GM12878 (cell line): Measurements from ENCODE around the gene MPRIP. TPM values are rescaled to one million over a fixed set of nuclear protein-coding genes. Genes with fewer than 3 reads are reported as not detected.

Experiments used
- ATAC-seq: fragments of 200-7000 bp; cut with Tn5 transposase; 3 replicates; pipeline ENCODE4 v1.9.1; 2020; ENCODE audit warnings: mild to moderate bottlenecking, moderate library complexity
- BruUV-seq: library from RNA; stranded (reverse); fragments of 400-500 nt; replicated peaks from 2 replicates; lab custom pipeline; 2021; lab: Mats Ljungman, UMichigan
- CTCF ChIA-PET: fragments of 300-600 bp; sonication (Branson Sonifier 250); formaldehyde crosslinking; extraction: SDS; loops from one replicate; lab custom pipeline; 2021; ENCODE audit warnings: inconsistent platforms; lab: Yijun Ruan, JAX
- POLR2A ChIA-PET: fragments of 350-600 bp; formaldehyde crosslinking; extraction: SDS; loops from one replicate; lab custom pipeline; 2021; ENCODE audit warnings: inconsistent platforms; lab: Charles Lee
- RAD21 ChIA-PET: fragments of 300-600 bp; sonication (Branson Sonifier 250); formaldehyde crosslinking; loops from one replicate; lab custom pipeline; 2023; ENCODE audit warnings: antibody characterized with exemption; ENCODE audit not compliant: unreplicated experiment; lab: Charles Lee
- SMC1A ChIA-PET: fragments of 300-600 bp; sonication (Branson Sonifier 250); formaldehyde crosslinking; loops from one replicate; lab custom pipeline; 2023; ENCODE audit not compliant: unreplicated experiment, uncharacterized antibody; lab: Charles Lee
- DNase-seq: peaks from one replicate; pipeline ENCODE4 v3.0.0-alpha.2; 2011; ENCODE audit warnings: low read depth, low spot score
- FAIRE-seq: peaks from 3 replicates; lab custom pipeline; 2011; peaks lifted over from hg19 to GRCh38; lab: Jason Lieb, UNC
- H2AFZ ChIP-seq: 2 replicates; pipeline ENCODE4 v1.6.0; 2011; ENCODE audit warnings: low read depth, low read length, control low read depth; ENCODE audit not compliant: control insufficient read depth
- H3K27ac ChIP-seq: 2 replicates; pipeline ENCODE4 v1.5.1; 2011; ENCODE audit warnings: control low read depth; ENCODE audit not compliant: control insufficient read depth, insufficient read depth
- H3K27me3 ChIP-seq, 2 experiments: replicated peaks in 1 of 2; 2 replicates each; pipeline versions ENCODE4 v1.6.0 to v1.6.1; 2011; ENCODE audit warnings: low read length in 1 of 2; ENCODE audit not compliant: control insufficient read depth in 2 of 2, insufficient read depth in 2 of 2
- H3K36me3 ChIP-seq, 2 experiments: 2 replicates each; pipeline ENCODE4 v1.5.1; 2011; ENCODE audit warnings: low read length in 1 of 2; ENCODE audit not compliant: control insufficient read depth in 2 of 2, insufficient read depth in 2 of 2
- H3K4me1 ChIP-seq: 2 replicates; pipeline ENCODE4 v1.6.1; 2011; ENCODE audit warnings: mild to moderate bottlenecking, low read length, moderate library complexity, mixed read lengths; ENCODE audit not compliant: control insufficient read depth, insufficient read depth
- H3K4me2 ChIP-seq: 2 replicates; pipeline ENCODE4 v1.6.0; 2011; ENCODE audit warnings: control low read depth; ENCODE audit not compliant: control insufficient read depth, insufficient read depth
- H3K4me3 ChIP-seq: fragments of 200-600 bp; sonication (generic); 2 replicates; pipeline ENCODE4 v1.5.1; 2016
- H3K79me2 ChIP-seq: 2 replicates; pipeline ENCODE4 v1.6.0; 2011; ENCODE audit warnings: low read length; ENCODE audit not compliant: control insufficient read depth, insufficient read depth
- H3K9ac ChIP-seq: 2 replicates; pipeline ENCODE4 v1.8.0; 2011; ENCODE audit warnings: low read length, control low read depth, mixed read lengths; ENCODE audit not compliant: control insufficient read depth, insufficient read depth
- H3K9me3 ChIP-seq: replicated peaks from 3 replicates; pipeline ENCODE4 v1.5.1; 2011; ENCODE audit warnings: mild to moderate bottlenecking, low read length; ENCODE audit not compliant: control insufficient read depth, insufficient read depth
- H4K20me1 ChIP-seq: 2 replicates; pipeline ENCODE4 v1.6.0; 2011; ENCODE audit not compliant: control insufficient read depth, insufficient read depth
- BCL11A ChIP-seq: IDR thresholded peaks from 2 replicates; pipeline ENCODE4 v1.6.1; 2011; ENCODE audit warnings: low read depth, low read length
- DPF2 ChIP-seq: fragments of 450-650 bp; IDR thresholded peaks from 2 replicates; pipeline ENCODE4 v1.6.1; 2017; ENCODE audit warnings: mild to moderate bottlenecking
- EP300 ChIP-seq, 2 experiments: fragments of 150-350 bp in 1 of 2; IDR thresholded peaks; 2 replicates each; pipeline ENCODE4 v1.6.1; 2011 to 2012; ENCODE audit warnings: low read depth in 2 of 2, low read length in 2 of 2, borderline replicate concordance in 1 of 2, improper control_type of control experiment in 1 of 2, inconsistent platforms in 1 of 2; ENCODE audit not compliant: control insufficient read depth in 1 of 2
- HCFC1 ChIP-seq: fragments of 150-350 bp; IDR thresholded peaks from 2 replicates; pipeline ENCODE4 v1.6.1; 2014; ENCODE audit warnings: low read length
- HDAC2 ChIP-seq: fragments of 200-600 bp; sonication (generic); IDR thresholded peaks from 2 replicates; pipeline ENCODE4 v1.6.1; 2017
- JUNB ChIP-seq: IDR thresholded peaks from 2 replicates; pipeline ENCODE4 v1.6.1; 2016; ENCODE audit warnings: antibody characterized with exemption, mild to moderate bottlenecking
- KLF5 ChIP-seq: fragments of 450-650 bp; IDR thresholded peaks from 2 replicates; pipeline ENCODE4 v1.6.1; 2014; ENCODE audit warnings: mild to moderate bottlenecking; ENCODE audit not compliant: partially characterized antibody
- LARP7 ChIP-seq: fragments of 450-650 bp; IDR thresholded peaks from 2 replicates; pipeline ENCODE4 v1.6.1; 2017; ENCODE audit warnings: mild to moderate bottlenecking
- MTA3 ChIP-seq: IDR thresholded peaks from 2 replicates; pipeline ENCODE4 v1.6.1; 2012; ENCODE audit warnings: low read length, inconsistent platforms, borderline replicate concordance
- NFXL1 ChIP-seq: fragments of 450-650 bp; IDR thresholded peaks from 2 replicates; pipeline ENCODE4 v1.6.1; 2017; ENCODE audit warnings: antibody characterized with exemption, mild to moderate bottlenecking, borderline replicate concordance
- NFYA ChIP-seq: IDR thresholded peaks from 2 replicates; pipeline ENCODE4 v1.6.1; 2011; ENCODE audit warnings: low read depth, mild to moderate bottlenecking, low read length, improper control_type of control experiment, borderline replicate concordance
- NR2F1 ChIP-seq: fragments of 450-650 bp; conservative IDR thresholded peaks from 2 replicates; pipeline ENCODE4 v1.6.1; 2017; ENCODE audit warnings: mild to moderate bottlenecking
- RELA ChIP-seq: fragments of 450-650 bp; IDR thresholded peaks from 2 replicates; pipeline ENCODE4 v1.8.0; 2014; ENCODE audit warnings: borderline replicate concordance; ENCODE audit not compliant: partially characterized antibody
- YBX1 ChIP-seq: fragments of 450-650 bp; IDR thresholded peaks from 2 replicates; pipeline ENCODE4 v1.6.1; 2016; ENCODE audit warnings: antibody characterized with exemption
- WGBS: methylation state at CpG from one replicate; pipeline ENCODE4 v1.1.6; 2016; ENCODE audit warnings: low lambda C conversion rate; ENCODE audit not compliant: insufficient replicate concordance, insufficient coverage; ENCODE audit errors: missing lambda C conversion rate; 5-methylcytosine and 5-hydroxymethylcytosine counted together
- in situ Hi-C: fragments of 300-500 bp; cut with MboI; formaldehyde crosslinking; loops from 9 replicates; pipeline ENCODE4 v1.14.3; 2018; ENCODE audit warnings: mixed read lengths
- intact Hi-C: fragments of 100-400 bp; cut with micrococcal nuclease; formaldehyde crosslinking; loops from one replicate; pipeline ENCODE4 v1.14.2; 2022; ENCODE audit not compliant: unreplicated experiment
- polyA plus RNA-seq, 11 experiments: library from polyadenylated mRNA; depleted of rRNA in 4 of 11; unstranded in 6 of 11; stranded (reverse) in 5 of 11; fragments of >200 nt; fragmentation: Nextera tagmentation in 4 of 11; fragmentation: Illumina TruSeq in 1 of 11; extraction: Ambion mirVana in 4 of 11; extraction: Trizol in 1 of 11; gene quantifications; 1 replicate in 1 of 11; 2 replicates in 10 of 11; pipeline versions ENCODE4 v1.2.1 to v1.2.3, GENCODE V29; 2011 to 2016; ENCODE audit warnings: inconsistent platforms in 2 of 11, missing spikeins in 2 of 11, low read depth in 1 of 11
- total RNA-seq, 4 experiments: library from RNA; depleted of rRNA in 3 of 4; stranded (reverse); fragments of >200 nt in 3 of 4; fragmentation: Illumina TruSeq in 1 of 4; extraction: Trizol in 1 of 4; gene quantifications; 2 replicates each; pipeline versions ENCODE4 v1.2.1 to v1.2.3, GENCODE V29; 2013 to 2021
- TF ChIP-seq, protein P1 (sequence below): IDR thresholded peaks from 2 replicates; pipeline ENCODE4 v1.6.1; 2011; ENCODE audit warnings: borderline replicate concordance, low read depth, mild to moderate bottlenecking, moderate library complexity, mixed read lengths, low read length; ENCODE audit not compliant: insufficient read depth; ENCODE audit errors: extremely low read length
- TF ChIP-seq, protein P2 (sequence below): IDR thresholded peaks from 2 replicates; pipeline ENCODE4 v1.6.1; 2011; ENCODE audit warnings: low read depth, mild to moderate bottlenecking, low read length, moderate library complexity, borderline replicate concordance; ENCODE audit errors: extremely low read depth
- TF ChIP-seq, protein P3 (sequence below), 3 experiments: IDR thresholded peaks in 2 of 3; conservative IDR thresholded peaks in 1 of 3; 2 replicates each; pipeline ENCODE4 v1.5.1; 2011; ENCODE audit warnings: low read depth in 3 of 3, low read length in 3 of 3, mild to moderate bottlenecking in 3 of 3, control low read depth in 2 of 3, moderate library complexity in 2 of 3, inconsistent platforms in 1 of 3, mixed read lengths in 1 of 3; ENCODE audit not compliant: control insufficient read depth in 2 of 3, insufficient read depth in 1 of 3; ENCODE audit errors: extremely low read depth in 1 of 3
- TF ChIP-seq, protein P4 (sequence below): fragments of 450-650 bp; IDR thresholded peaks from 2 replicates; pipeline ENCODE4 v1.6.1; 2016; ENCODE audit warnings: mild to moderate bottlenecking, moderate library complexity, borderline replicate concordance

The MPRIP gene
- total and polyA plus RNA-seq, 10 of the 15 experiments (the other 5 are each of a cell fraction or from before 2014, with no cell fraction given) = 16.5 to 168 (median 71.7) TPM

DNA sequence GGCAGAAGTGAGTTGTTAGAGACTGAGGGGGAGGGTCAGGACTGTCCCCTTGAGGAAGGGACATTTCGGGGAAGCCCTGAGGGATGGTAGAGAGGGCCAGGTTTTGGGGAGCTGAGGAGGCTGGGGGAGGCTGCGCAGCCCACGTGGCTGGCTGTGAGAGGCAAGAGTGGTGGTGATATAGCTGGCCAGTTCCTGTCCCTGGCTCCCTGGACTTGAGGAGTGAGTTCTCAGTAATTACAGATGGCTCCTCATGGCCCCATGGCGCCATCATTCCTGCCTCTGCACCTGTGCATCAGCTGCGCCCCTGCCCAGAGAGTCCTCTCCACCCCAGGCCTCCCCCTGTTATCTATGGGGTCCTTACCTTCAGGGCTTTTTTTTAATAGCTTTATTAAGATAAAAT is 30.3 kb downstream of the MPRIP start:
- H3K4me1 ChIP-seq = no peaks in the 10 kb centered on the region
- SMC1A ChIA-PET = no interaction called here
- CTCF ChIA-PET = no interaction called here
- BruUV-seq = no TSS peak
- H4K20me1 ChIP-seq = peaks cover 3% of the 10 kb centered on the region; the same call in 1 of the 2 replicates
- H3K9ac ChIP-seq = no peak overlapping the region
- in situ Hi-C loops (no loop called here), intact Hi-C loops (no loop called here)
- FAIRE-seq = no peak
- H3K36me3 ChIP-seq = peaks cover 3 to 18% of the 10 kb centered on the region in 2 experiments; a peak in 3 of 4 replicates
- H2AFZ ChIP-seq = no peak overlapping the region
- RAD21 ChIA-PET = interaction anchor here (0.5 kb wide), 1 partner anchor 72 kb away, joined by 3 read pairs; no protein-coding TSS in a partner anchor
- no peak for ATAC-seq
- no peak overlapping the region for H3K27ac ChIP-seq
- no peaks in the 10 kb centered on the region for H3K27me3 ChIP-seq
- 87% methylated on average over 5 of the region's 5 CpGs for WGBS
- POLR2A ChIA-PET = no interaction called here
- H3K4me3 ChIP-seq = no peak overlapping the region
- H3K79me2 ChIP-seq = peaks cover 15% of the 10 kb centered on the region
- no peak for DNase-seq
- no peak overlapping the region for H3K4me2 ChIP-seq
- no peaks in the 10 kb centered on the region; the same call in 2 of the 3 replicates for H3K9me3 ChIP-seq
- TF ChIP-seq, protein P1, sequence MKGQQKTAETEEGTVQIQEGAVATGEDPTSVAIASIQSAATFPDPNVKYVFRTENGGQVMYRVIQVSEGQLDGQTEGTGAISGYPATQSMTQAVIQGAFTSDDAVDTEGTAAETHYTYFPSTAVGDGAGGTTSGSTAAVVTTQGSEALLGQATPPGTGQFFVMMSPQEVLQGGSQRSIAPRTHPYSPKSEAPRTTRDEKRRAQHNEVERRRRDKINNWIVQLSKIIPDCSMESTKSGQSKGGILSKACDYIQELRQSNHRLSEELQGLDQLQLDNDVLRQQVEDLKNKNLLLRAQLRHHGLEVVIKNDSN = no peak
- TF ChIP-seq, protein P2, sequence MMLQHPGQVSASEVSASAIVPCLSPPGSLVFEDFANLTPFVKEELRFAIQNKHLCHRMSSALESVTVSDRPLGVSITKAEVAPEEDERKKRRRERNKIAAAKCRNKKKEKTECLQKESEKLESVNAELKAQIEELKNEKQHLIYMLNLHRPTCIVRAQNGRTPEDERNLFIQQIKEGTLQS = no peak
- TF ChIP-seq HDAC2 (no peak), YBX1 (no peak), EP300 (IDR thresholded peaks at IDR 0.05; ENCODE audit: borderline replicate concordance in 1 of 2, control insufficient read depth in 1 of 2, low read depth in 2 of 2, low read length in 2 of 2) (no peak), JUNB (no peak), NR2F1 (no peak), NFYA (no peak), MTA3 (no peak), KLF5 (no peak), DPF2 (no peak), HCFC1 (no peak), RELA (no peak), NFXL1 (no peak), LARP7 (no peak), BCL11A (no peak)
- TF ChIP-seq, protein P3, sequence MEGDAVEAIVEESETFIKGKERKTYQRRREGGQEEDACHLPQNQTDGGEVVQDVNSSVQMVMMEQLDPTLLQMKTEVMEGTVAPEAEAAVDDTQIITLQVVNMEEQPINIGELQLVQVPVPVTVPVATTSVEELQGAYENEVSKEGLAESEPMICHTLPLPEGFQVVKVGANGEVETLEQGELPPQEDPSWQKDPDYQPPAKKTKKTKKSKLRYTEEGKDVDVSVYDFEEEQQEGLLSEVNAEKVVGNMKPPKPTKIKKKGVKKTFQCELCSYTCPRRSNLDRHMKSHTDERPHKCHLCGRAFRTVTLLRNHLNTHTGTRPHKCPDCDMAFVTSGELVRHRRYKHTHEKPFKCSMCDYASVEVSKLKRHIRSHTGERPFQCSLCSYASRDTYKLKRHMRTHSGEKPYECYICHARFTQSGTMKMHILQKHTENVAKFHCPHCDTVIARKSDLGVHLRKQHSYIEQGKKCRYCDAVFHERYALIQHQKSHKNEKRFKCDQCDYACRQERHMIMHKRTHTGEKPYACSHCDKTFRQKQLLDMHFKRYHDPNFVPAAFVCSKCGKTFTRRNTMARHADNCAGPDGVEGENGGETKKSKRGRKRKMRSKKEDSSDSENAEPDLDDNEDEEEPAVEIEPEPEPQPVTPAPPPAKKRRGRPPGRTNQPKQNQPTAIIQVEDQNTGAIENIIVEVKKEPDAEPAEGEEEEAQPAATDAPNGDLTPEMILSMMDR (IDR thresholded peaks at IDR 0.05 in 2 of 3, conservative IDR thresholded peaks at IDR 0.05 in 1 of 3; ENCODE audit: control insufficient read depth in 2 of 3, extremely low read depth in 1 of 3, insufficient read depth in 1 of 3, low read depth in 3 of 3, low read length in 3 of 3) = no peak
- TF ChIP-seq, protein P4, sequence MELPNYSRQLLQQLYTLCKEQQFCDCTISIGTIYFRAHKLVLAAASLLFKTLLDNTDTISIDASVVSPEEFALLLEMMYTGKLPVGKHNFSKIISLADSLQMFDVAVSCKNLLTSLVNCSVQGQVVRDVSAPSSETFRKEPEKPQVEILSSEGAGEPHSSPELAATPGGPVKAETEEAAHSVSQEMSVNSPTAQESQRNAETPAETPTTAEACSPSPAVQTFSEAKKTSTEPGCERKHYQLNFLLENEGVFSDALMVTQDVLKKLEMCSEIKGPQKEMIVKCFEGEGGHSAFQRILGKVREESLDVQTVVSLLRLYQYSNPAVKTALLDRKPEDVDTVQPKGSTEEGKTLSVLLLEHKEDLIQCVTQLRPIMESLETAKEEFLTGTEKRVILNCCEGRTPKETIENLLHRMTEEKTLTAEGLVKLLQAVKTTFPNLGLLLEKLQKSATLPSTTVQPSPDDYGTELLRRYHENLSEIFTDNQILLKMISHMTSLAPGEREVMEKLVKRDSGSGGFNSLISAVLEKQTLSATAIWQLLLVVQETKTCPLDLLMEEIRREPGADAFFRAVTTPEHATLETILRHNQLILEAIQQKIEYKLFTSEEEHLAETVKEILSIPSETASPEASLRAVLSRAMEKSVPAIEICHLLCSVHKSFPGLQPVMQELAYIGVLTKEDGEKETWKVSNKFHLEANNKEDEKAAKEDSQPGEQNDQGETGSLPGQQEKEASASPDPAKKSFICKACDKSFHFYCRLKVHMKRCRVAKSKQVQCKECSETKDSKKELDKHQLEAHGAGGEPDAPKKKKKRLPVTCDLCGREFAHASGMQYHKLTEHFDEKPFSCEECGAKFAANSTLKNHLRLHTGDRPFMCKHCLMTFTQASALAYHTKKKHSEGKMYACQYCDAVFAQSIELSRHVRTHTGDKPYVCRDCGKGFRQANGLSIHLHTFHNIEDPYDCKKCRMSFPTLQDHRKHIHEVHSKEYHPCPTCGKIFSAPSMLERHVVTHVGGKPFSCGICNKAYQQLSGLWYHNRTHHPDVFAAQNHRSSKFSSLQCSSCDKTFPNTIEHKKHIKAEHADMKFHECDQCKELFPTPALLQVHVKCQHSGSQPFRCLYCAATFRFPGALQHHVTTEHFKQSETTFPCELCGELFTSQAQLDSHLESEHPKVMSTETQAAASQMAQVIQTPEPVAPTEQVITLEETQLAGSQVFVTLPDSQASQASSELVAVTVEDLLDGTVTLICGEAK = no peak
